ENCODE measurements around the gene PELO.
"Not testable (repeated sequence)": the region's sequence is repeated elsewhere in the genome, so short reads cannot be mapped to it uniquely, and the experiment has no call there.

The PELO gene, protein sequence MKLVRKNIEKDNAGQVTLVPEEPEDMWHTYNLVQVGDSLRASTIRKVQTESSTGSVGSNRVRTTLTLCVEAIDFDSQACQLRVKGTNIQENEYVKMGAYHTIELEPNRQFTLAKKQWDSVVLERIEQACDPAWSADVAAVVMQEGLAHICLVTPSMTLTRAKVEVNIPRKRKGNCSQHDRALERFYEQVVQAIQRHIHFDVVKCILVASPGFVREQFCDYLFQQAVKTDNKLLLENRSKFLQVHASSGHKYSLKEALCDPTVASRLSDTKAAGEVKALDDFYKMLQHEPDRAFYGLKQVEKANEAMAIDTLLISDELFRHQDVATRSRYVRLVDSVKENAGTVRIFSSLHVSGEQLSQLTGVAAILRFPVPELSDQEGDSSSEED

GRCh38 chr5:52787600-52788504, at the start of gene PELO, which contains the start of gene ITGA1:
PELO (plus strand) TSS chr5:52787916; CDS start chr5:52800395, 12,479 bp downstream.
ITGA1 (plus strand) TSS chr5:52787916; CDS start chr5:52788354, 438 bp downstream.
- Mint-ChIP-seq H3K9me3 (no peaks in the 10 kb centered on the region), H3K4me1 (ENCODE audit: low read depth) (peaks cover 50% of the 10 kb centered on the region), H3K36me3 (ENCODE audit: low read depth) (peaks cover 6% of the 10 kb centered on the region), H3K4me3 (peak within 1 kb of the TSS; percentile 91), H3K27me3 (peaks cover 15% of the 10 kb centered on the region), H3K27ac (peak within 1 kb of the TSS; percentile 88)

GRCh38 chr5:52738095-52738506, 49.6 kb upstream of the PELO start:
- peak overlapping the region; percentile 76 for H3K27ac Mint-ChIP-seq
- no peaks in the 10 kb centered on the region for H3K36me3 Mint-ChIP-seq (ENCODE audit: low read depth)
- peak overlapping the region; percentile 5 for H3K4me3 Mint-ChIP-seq

GRCh38 chr5:52740007-52740406, 47.7 kb upstream of the PELO start:
- H3K4me3 Mint-ChIP-seq = no peak overlapping the region
- peak overlapping the region; percentile 26 for H3K27ac Mint-ChIP-seq
- no peaks in the 10 kb centered on the region for H3K27me3 Mint-ChIP-seq
- peaks cover 65% of the 10 kb centered on the region for H3K4me1 Mint-ChIP-seq (ENCODE audit: low read depth)
- H3K9me3 Mint-ChIP-seq = peaks cover 4% of the 10 kb centered on the region
- H3K36me3 Mint-ChIP-seq (ENCODE audit: low read depth) = no peaks in the 10 kb centered on the region

More at GRCh38 chr5:52738095-52738506, 49.6 kb upstream of the PELO start:
- Mint-ChIP-seq H3K4me1 (ENCODE audit: low read depth) (peaks cover 48% of the 10 kb centered on the region), H3K9me3 (peaks cover 4% of the 10 kb centered on the region), H3K27me3 (no peaks in the 10 kb centered on the region)

DNA sequence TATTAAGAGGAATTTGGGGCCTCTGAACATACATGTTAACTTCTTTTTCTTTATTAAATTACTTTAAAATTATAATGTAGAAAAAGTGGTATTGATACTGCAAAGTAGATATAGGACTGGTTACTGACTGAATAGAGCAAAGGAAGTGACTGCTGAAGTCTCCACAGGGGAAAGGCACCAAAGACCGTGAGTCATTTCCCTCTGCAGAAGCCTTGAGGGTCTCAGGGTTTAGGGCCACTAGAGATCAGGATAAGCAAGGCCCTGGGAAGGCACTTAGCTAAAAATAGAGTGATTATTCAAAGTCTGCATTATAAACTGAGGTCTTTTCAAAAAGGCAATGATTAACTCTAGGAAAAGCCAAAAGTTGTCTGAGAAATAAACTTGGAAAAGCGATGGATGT, 44.7 kb upstream of the PELO start:
- Mint-ChIP-seq H3K36me3 (ENCODE audit: low read depth) (no peaks in the 10 kb centered on the region), H3K4me3 (peak overlapping the region; percentile 34), H3K4me1 (ENCODE audit: low read depth) (peaks cover 73% of the 10 kb centered on the region), H3K9me3 (peaks cover 5% of the 10 kb centered on the region), H3K27me3 (no peaks in the 10 kb centered on the region), H3K27ac (peak overlapping the region; percentile 71)

- Mint-ChIP-seq H3K27me3 (no peaks in the 10 kb centered on the region), H3K4me3 (peak overlapping the region; percentile 34), H3K27ac (peak overlapping the region; percentile 71), H3K36me3 (ENCODE audit: low read depth) (no peaks in the 10 kb centered on the region), H3K4me1 (ENCODE audit: low read depth) (peaks cover 73% of the 10 kb centered on the region), H3K9me3 (peaks cover 5% of the 10 kb centered on the region)
These were observed 44.2 kb upstream of the PELO start for GRCh38 chr5:52743529-52743928.

DNA sequence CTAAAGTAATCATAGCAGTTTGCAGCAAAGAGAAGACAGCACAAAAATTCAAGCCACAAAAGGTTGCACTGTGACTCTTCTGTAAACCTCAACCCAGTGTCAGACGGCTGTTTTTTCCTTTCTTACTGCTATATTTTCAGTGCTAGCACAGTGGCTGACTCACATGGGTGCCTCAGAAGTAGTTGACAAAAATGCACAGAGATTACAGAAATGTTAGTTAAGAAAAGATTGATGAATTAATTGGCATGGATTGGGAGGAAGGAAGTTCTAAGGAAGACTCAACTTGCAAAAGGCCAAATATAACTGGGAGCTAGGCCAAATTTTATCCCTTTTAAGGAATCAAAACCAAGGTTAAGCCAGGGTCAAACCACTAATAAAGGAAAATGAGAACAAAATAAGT, 43.7 kb upstream of the PELO start:
- Mint-ChIP-seq H3K4me1 (ENCODE audit: low read depth) (peaks cover 73% of the 10 kb centered on the region), H3K9me3 (peaks cover 5% of the 10 kb centered on the region), H3K36me3 (ENCODE audit: low read depth) (no peaks in the 10 kb centered on the region), H3K27ac (peak overlapping the region; percentile 71), H3K4me3 (peak overlapping the region; percentile 5), H3K27me3 (no peaks in the 10 kb centered on the region)

DNA sequence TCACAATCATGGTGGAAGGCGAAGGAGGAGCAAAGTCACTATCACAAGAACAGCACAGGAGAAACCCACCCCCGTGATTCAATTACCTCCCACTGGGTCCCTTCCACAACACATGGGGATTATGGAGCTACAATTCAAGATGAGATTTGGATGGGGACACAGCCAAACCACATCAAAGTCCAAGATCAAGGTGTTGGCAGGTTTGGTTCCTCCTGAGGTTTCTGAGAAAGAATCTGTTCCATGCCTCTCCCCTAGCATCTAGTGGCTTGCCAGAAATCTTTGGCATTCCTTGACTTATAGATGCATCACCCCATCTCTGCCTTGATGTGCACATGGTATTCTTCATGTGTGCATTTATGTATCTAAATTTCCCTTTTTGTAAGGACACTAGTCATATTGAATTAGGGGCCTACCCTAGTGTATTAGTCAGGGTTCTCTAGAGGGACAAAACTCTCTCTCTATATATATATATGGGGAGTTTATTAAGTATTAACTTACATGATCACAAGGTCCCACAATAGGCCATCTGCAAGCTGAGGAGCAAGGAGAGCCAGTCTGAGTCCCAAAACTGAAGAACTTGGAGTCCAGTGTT, 42.8 kb upstream of the PELO start:
- not testable (repeated sequence) for H3K4me3 Mint-ChIP-seq; H3K9me3 Mint-ChIP-seq; H3K27me3 Mint-ChIP-seq; H3K36me3 Mint-ChIP-seq (ENCODE audit: low read depth)
- Mint-ChIP-seq H3K27ac (peak overlapping the region; percentile 65), H3K4me1 (ENCODE audit: low read depth) (peaks cover 68% of the 10 kb centered on the region)

DNA sequence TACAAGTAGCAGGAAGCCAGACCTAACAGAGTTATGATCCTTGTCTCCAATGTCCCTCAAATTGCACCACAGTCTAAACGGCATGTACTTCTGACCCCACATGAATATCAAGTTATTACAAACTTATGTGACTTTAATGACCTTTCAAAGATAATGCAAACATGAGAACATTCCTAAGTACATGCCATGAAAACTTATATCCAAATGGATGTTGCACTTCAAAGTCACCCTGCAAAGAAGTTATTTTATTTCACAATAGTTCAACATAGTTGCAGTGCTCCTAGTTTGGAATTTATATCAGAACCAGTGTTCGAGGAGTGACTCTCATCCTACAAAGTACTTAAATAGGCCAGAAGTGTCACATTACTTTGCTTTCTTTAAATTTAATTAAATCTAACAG, 41.2 kb upstream of the PELO start:
- no peak overlapping the region for H3K27ac Mint-ChIP-seq
- H3K9me3 Mint-ChIP-seq = peaks cover 5% of the 10 kb centered on the region
- no peaks in the 10 kb centered on the region for H3K27me3 Mint-ChIP-seq
- H3K36me3 Mint-ChIP-seq (ENCODE audit: low read depth) = no peaks in the 10 kb centered on the region
- peaks cover 61% of the 10 kb centered on the region for H3K4me1 Mint-ChIP-seq (ENCODE audit: low read depth)
- H3K4me3 Mint-ChIP-seq = no peak overlapping the region

DNA sequence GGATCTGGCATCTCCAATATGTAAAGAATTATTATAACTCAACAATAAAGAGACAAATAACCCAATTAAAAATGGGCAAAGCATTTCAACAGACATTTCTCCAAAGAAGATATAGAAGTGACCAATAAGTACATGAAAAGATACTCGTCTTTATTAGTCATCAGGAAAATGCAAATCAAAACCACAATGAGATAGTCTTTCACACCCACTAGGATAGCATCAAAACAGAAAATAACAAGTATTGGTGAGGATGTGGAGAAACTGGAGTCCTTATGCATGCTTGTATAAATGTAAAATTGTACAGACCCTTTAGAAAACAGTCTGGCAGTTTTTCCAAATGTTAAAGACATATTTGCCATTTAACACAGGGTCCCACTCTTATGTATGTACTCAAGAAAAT, 39.1 kb upstream of the PELO start:
- no peak overlapping the region for H3K27ac Mint-ChIP-seq
- no peaks in the 10 kb centered on the region for H3K36me3 Mint-ChIP-seq (ENCODE audit: low read depth)
- H3K9me3 Mint-ChIP-seq = peaks cover 5% of the 10 kb centered on the region
- peaks cover 41% of the 10 kb centered on the region for H3K4me1 Mint-ChIP-seq (ENCODE audit: low read depth)
- no peaks in the 10 kb centered on the region for H3K27me3 Mint-ChIP-seq
- H3K4me3 Mint-ChIP-seq = no peak overlapping the region

DNA sequence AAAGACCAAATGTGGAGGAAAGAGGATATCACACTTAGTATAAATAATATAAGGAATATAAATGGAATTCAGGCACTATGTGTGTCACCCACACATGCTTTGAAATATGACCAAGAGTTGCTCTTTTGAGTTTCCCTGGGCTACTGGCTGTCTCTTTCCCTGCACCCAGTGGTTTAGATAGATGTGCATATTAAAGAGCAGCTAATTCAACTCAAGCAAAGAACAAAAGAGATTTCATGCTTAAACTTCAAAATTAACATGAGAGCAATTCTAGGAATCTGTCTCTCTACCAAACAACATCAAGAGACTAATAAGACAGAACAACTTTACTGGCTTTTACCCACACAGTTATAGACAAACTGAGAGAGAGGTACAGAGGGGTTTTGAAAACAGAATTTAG, 38.0 kb upstream of the PELO start:
- H3K4me3 Mint-ChIP-seq = no peak overlapping the region

DNA sequence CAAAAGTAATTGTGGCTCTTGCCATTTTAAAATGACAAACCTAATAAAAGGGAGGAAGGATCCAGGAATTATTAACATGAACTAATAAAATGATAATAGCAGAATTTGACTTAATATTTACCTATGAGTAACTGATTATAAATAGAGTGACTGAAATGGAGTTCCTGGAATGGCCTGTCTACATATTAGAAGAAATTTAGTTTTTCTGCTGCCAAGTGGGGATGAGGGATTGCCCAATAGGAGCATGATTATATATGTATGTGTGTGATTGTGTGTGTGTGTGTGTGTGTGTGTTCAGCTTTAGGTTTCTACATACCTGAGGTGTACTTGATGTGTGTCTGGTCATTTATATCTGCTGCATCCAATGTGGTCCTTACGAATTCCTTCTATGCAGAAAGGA, 36.6 kb upstream of the PELO start:
- H3K36me3 Mint-ChIP-seq (ENCODE audit: low read depth) = no peaks in the 10 kb centered on the region
- H3K9me3 Mint-ChIP-seq = no peaks in the 10 kb centered on the region
- H3K27me3 Mint-ChIP-seq = no peaks in the 10 kb centered on the region
- H3K4me3 Mint-ChIP-seq = no peak overlapping the region
- H3K27ac Mint-ChIP-seq = no peak overlapping the region
- peaks cover 18% of the 10 kb centered on the region for H3K4me1 Mint-ChIP-seq (ENCODE audit: low read depth)

More for the DNA sequence above, 38.0 kb upstream of the PELO start:
- H3K4me1 Mint-ChIP-seq (ENCODE audit: low read depth) = peaks cover 32% of the 10 kb centered on the region
- H3K27ac Mint-ChIP-seq = no peak overlapping the region
- no peaks in the 10 kb centered on the region for H3K27me3 Mint-ChIP-seq
- H3K9me3 Mint-ChIP-seq = peaks cover 5% of the 10 kb centered on the region
- H3K36me3 Mint-ChIP-seq (ENCODE audit: low read depth) = no peaks in the 10 kb centered on the region

DNA sequence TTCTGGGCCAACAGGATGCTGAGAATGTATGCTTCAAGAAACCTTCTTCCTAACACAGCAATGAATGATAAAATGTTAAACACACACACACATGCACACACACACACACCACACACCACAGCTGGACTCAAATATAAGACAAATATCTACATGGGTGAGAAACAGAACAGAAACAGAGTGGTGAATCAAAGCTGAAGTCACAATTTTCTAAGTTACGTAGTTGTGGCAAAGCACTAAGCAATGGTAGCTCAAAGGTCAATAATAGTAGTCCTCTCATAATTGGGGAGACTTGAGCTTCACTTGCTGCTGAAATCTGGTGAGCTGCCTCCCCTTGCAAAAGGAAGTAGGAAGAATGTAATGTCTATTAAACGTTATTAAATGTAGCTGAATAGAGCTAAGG, 33.7 kb upstream of the PELO start:
- H3K27ac Mint-ChIP-seq = no peak overlapping the region
- H3K9me3 Mint-ChIP-seq = no peaks in the 10 kb centered on the region
- peaks cover 5% of the 10 kb centered on the region for H3K4me1 Mint-ChIP-seq (ENCODE audit: low read depth)
- H3K36me3 Mint-ChIP-seq (ENCODE audit: low read depth) = no peaks in the 10 kb centered on the region
- no peaks in the 10 kb centered on the region for H3K27me3 Mint-ChIP-seq
- H3K4me3 Mint-ChIP-seq = no peak overlapping the region

GRCh38 chr5:52757527-52757926, 30.2 kb upstream of the PELO start:
- peaks cover 12% of the 10 kb centered on the region for H3K9me3 Mint-ChIP-seq

DNA sequence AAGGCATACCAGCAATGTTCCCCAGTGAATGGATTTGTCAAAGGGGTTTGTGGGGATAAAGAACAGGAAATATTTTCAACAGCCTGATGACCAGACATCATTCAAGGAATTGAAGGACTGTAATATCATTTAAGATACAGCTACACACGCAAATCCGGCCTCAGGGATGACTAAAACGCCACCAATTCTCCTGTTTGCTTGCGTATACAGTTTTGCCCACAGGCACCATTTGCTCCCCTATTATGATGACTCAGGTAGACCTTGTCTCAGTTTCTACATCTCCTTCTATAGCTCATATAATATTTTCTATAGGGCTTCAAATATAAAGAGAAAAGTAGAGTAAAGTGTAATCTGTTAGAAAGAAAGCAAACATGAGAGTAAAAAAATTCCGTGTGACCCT, 29.7 kb upstream of the PELO start:
- no peaks in the 10 kb centered on the region for H3K27me3 Mint-ChIP-seq
- no peak overlapping the region for H3K4me3 Mint-ChIP-seq
- H3K36me3 Mint-ChIP-seq (ENCODE audit: low read depth) = peaks cover 4% of the 10 kb centered on the region
- no peak overlapping the region for H3K27ac Mint-ChIP-seq
- H3K4me1 Mint-ChIP-seq (ENCODE audit: low read depth) = peaks cover 23% of the 10 kb centered on the region
- H3K9me3 Mint-ChIP-seq = peaks cover 12% of the 10 kb centered on the region

More at GRCh38 chr5:52757527-52757926, 30.2 kb upstream of the PELO start:
- Mint-ChIP-seq H3K27me3 (no peaks in the 10 kb centered on the region), H3K27ac (no peak overlapping the region), H3K4me1 (ENCODE audit: low read depth) (peaks cover 23% of the 10 kb centered on the region), H3K36me3 (ENCODE audit: low read depth) (peaks cover 4% of the 10 kb centered on the region), H3K4me3 (no peak overlapping the region)

DNA sequence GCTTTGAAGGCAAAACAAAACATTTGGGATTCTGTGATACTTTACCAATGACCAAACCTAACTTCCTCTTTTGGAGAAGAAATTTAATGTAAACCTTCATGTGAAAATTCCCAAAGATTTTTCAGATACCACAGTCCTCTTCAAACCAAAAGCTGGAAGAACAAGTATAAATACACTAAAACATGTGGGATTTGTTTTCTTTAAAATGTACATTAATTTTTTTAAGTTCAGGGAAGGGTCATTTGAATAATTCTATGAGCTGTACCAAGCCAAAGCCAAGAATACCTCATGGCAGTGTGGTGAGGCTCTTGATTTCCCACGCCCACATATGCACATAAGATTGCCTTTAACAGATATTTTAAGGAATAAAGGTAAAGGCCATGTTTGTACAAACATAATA, 28.4 kb upstream of the PELO start:
- H3K27ac Mint-ChIP-seq = no peak overlapping the region
- H3K36me3 Mint-ChIP-seq (ENCODE audit: low read depth) = peaks cover 4% of the 10 kb centered on the region
- peaks cover 17% of the 10 kb centered on the region for H3K9me3 Mint-ChIP-seq
- peaks cover 29% of the 10 kb centered on the region for H3K4me1 Mint-ChIP-seq (ENCODE audit: low read depth)
- no peaks in the 10 kb centered on the region for H3K27me3 Mint-ChIP-seq
- H3K4me3 Mint-ChIP-seq = no peak overlapping the region
